ENCODE data around the gene DISP1. TPM values are rescaled to one million over a fixed set of nuclear protein-coding genes. Genes with fewer than 3 reads are reported as not detected.

Gene DISP1
- total and polyA plus RNA-seq, 10 of the 15 experiments (the other 5 are each of a cell fraction or from before 2014, with no cell fraction given): 0.11 to 1.4 (median 0.72) TPM

- intact Hi-C loops (cut with micrococcal nuclease; ENCODE audit: unreplicated experiment): no loop called here
- no peak overlapping the region for H2AFZ ChIP-seq (ENCODE audit: control insufficient read depth, low read depth, low read length)
- ChIA-PET POLR2A (no interaction called here), RAD21 (ENCODE audit: unreplicated experiment) (no interaction called here), SMC1A (ENCODE audit: uncharacterized antibody, unreplicated experiment) (no interaction called here), CTCF (no interaction called here)
- no TSS peak for BruUV-seq (replicated peaks)
- H3K27me3 ChIP-seq (replicated peaks in 1 of 2; ENCODE audit: control insufficient read depth in 2 of 2, insufficient read depth in 2 of 2, low read length in 1 of 2): no peaks in the 10 kb centered on the region
- no peaks in the 10 kb centered on the region for H3K36me3 ChIP-seq (ENCODE audit: control insufficient read depth in 2 of 2, insufficient read depth in 2 of 2, low read length in 1 of 2)
- no peak for ATAC-seq
- DNase-seq (ENCODE audit: low read depth, low spot score): no peak
- no peak overlapping the region for H3K9ac ChIP-seq (ENCODE audit: control insufficient read depth, insufficient read depth, low read length)
- FAIRE-seq: no peak
- 71% methylated on average over 3 of the region's 3 CpGs for WGBS (ENCODE audit: insufficient coverage, insufficient replicate concordance, low lambda C conversion rate, missing lambda C conversion rate)
- H4K20me1 ChIP-seq (ENCODE audit: control insufficient read depth, insufficient read depth): no peaks in the 10 kb centered on the region
- H3K79me2 ChIP-seq (ENCODE audit: control insufficient read depth, insufficient read depth, low read length): no peaks in the 10 kb centered on the region
- H3K27ac ChIP-seq (ENCODE audit: control insufficient read depth, insufficient read depth): no peak overlapping the region
- no peak overlapping the region for H3K4me2 ChIP-seq (ENCODE audit: control insufficient read depth, insufficient read depth)
- no peaks in the 10 kb centered on the region for H3K9me3 ChIP-seq (replicated peaks; ENCODE audit: control insufficient read depth, insufficient read depth, low read length)
- no peaks in the 10 kb centered on the region for H3K4me1 ChIP-seq (ENCODE audit: control insufficient read depth, insufficient read depth, low read length)
- TF ChIP-seq RB1 (IDR thresholded peaks at IDR 0.05; ENCODE audit: borderline replicate concordance): no peak
- TF ChIP-seq NKRF (conservative IDR thresholded peaks at IDR 0.05): no peak
- no peak for TF ChIP-seq FOXM1 (IDR thresholded peaks at IDR 0.05; ENCODE audit: low read depth, low read length)
- no peak for TF ChIP-seq STAT3 (IDR thresholded peaks at IDR 0.05; ENCODE audit: low read depth, low read length)
- no peak for TF ChIP-seq RAD21 (IDR thresholded peaks at IDR 0.05; ENCODE audit: insufficient read depth, low read depth, low read length)
- TF ChIP-seq CBX3 (IDR thresholded peaks at IDR 0.05; ENCODE audit: borderline replicate concordance, low read depth): no peak
- no peak for TF ChIP-seq EED (IDR thresholded peaks at IDR 0.05; ENCODE audit: low read depth)
- no peak for TF ChIP-seq RAD51 (IDR thresholded peaks at IDR 0.05)
- TF ChIP-seq MYB (IDR thresholded peaks at IDR 0.05; ENCODE audit: borderline replicate concordance, low read depth, low read length): no peak
- no peak for TF ChIP-seq ZSCAN29 (IDR thresholded peaks at IDR 0.05)
- no peak for TF ChIP-seq BHLHE40 (IDR thresholded peaks at IDR 0.05; ENCODE audit: borderline replicate concordance in 1 of 2, low read depth in 2 of 2, low read length in 1 of 2)
- TF ChIP-seq BCL11A (IDR thresholded peaks at IDR 0.05; ENCODE audit: low read depth, low read length): no peak
- in situ Hi-C loops (cut with MboI): no loop called here
- no peak overlapping the region for H3K4me3 ChIP-seq
Measured at GRCh38 chr1:222824641-222825040, 9.8 kb downstream of the DISP1 start.

All from GM12878 (cell line).